GM12872 (cell line): ENCODE results near the gene RPUSD1.

Experiments used
- CTCF ChIP-seq: IDR thresholded peaks from 3 replicates; pipeline ENCODE4 v1.5.1; 2011; ENCODE audit warnings: low read depth, mild to moderate bottlenecking, low read length, moderate library complexity; ENCODE audit not compliant: insufficient read depth

Gene RPUSD1

GRCh38 chr16:777826-778225 lies 10.4 kb downstream of the RPUSD1 start:
- no peak for TF ChIP-seq CTCF

- no peak for TF ChIP-seq CTCF
Measured at GRCh38 chr16:776824-777223, 11.4 kb downstream of the RPUSD1 start.

- TF ChIP-seq CTCF, result no peak
Measured at GRCh38 chr16:775236-775796, 12.9 kb downstream of the RPUSD1 start.

- TF ChIP-seq CTCF, result no peak
Measured at GRCh38 chr16:774086-775001, 13.8 kb downstream of the RPUSD1 start.

- no peak for TF ChIP-seq CTCF
Measured at GRCh38 chr16:772959-773358, 15.2 kb downstream of the RPUSD1 start.

GRCh38 chr16:770411-770810 lies 17.8 kb downstream of the RPUSD1 start:
- no peak for TF ChIP-seq CTCF

- no peak for TF ChIP-seq CTCF
Measured at GRCh38 chr16:769934-770333, 18.2 kb downstream of the RPUSD1 start.
